BLaER1 treated with 17β-estradiol and CSF1 and Interleukin-3, amounts not matched to agents 10 nM and 100 nM (cell line): Measurements from ENCODE around the gene ZSCAN18.

Experiments
- H3K27ac ChIP-seq, 11 experiments: shearing (Covaris generic); formaldehyde crosslinking; 2 replicates each; pipeline ENCODE4 v1.8.1; 2022
- H3K27me3 ChIP-seq, 11 experiments: shearing (Covaris generic); formaldehyde crosslinking; 2 replicates each; pipeline ENCODE4 v1.8.1; 2022
- H3K36me3 ChIP-seq, 11 experiments: shearing (Covaris generic); formaldehyde crosslinking; 2 replicates each; pipeline ENCODE4 v1.8.1; 2022
- H3K4me1 ChIP-seq, 10 experiments: shearing (Covaris generic); formaldehyde crosslinking; 2 replicates each; pipeline ENCODE4 v1.8.1; 2022
- H3K4me2 ChIP-seq, 11 experiments: shearing (Covaris generic); formaldehyde crosslinking; 2 replicates each; pipeline ENCODE4 v1.8.1; 2022
- H3K4me3 ChIP-seq, 10 experiments: shearing (Covaris generic); formaldehyde crosslinking; 2 replicates each; pipeline ENCODE4 v1.8.1; 2022
- H3K9ac ChIP-seq, 11 experiments: shearing (Covaris generic); formaldehyde crosslinking; 2 replicates each; pipeline ENCODE4 v1.8.1; 2022
- H3K9me3 ChIP-seq, 11 experiments: shearing (Covaris generic); formaldehyde crosslinking; replicated peaks in 1 of 11; 2 replicates each; pipeline ENCODE4 v1.8.1; 2022
- H4K20me1 ChIP-seq, 11 experiments: shearing (Covaris generic); formaldehyde crosslinking; 2 replicates each; pipeline ENCODE4 v1.8.1; 2022
- Cebpa-rat ChIP-seq, 11 experiments: shearing (Covaris generic); IDR thresholded peaks; 2 replicates each; pipeline ENCODE4 v1.8.1; 2022

Gene ZSCAN18

DNA sequence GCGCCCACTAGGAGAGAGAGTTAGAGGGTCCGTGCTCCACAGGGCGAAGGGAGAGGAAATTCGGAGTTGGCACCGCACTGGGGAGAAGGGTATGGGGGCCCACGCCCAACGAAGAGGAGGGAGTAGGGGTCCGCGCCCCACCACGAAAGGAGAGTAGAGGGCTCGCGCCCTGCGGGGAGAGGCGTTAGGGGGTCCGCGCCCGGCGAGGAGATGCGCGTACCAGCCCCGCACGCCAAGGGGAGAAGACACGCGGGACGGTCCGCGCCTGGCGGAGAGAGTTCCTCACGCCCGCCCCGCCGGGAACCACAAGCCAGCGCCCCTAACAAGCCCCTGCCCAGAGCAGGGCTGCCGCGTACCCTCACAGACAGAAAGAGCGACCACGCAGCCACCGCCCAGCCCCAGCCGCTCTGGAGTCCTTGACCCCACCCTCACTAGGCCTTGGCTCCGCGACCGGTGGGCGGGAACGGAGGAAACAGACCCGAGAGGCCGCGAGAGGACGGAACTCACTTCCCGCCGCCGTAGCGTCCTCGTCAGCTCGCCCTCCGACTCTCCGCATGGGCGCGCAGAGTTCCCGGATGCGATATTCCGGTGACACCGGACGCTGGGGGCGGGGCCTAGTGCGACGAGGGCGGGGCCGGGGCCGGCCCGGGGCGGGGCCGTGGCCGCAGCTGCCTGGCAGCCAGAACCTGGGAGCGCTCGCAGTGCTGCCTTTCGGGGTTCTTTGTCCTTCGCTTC, 20.0 kb upstream of the ZSCAN18 start:
- TF ChIP-seq Cebpa-rat (IDR thresholded peaks at IDR 0.05), result no peak
- Histone ChIP-seq H4K20me1 (no peaks in the 10 kb centered on the region), H3K4me3 (peak overlapping the region in 1 of 10 experiments; percentile 35; a peak in 1 of 20 replicates), H3K36me3 (peaks cover 0 to 5% (median 0%) of the 10 kb centered on the region in 11 experiments; a peak in 1 of 22 replicates), H3K4me2 (no peak overlapping the region), H3K27ac (no peak overlapping the region), H3K4me1 (no peaks in the 10 kb centered on the region), H3K9me3 (peaks cover 96 to 100% (median 98%) of the 10 kb centered on the region in 11 experiments), H3K27me3 (no peaks in the 10 kb centered on the region), H3K9ac (no peak overlapping the region)

DNA sequence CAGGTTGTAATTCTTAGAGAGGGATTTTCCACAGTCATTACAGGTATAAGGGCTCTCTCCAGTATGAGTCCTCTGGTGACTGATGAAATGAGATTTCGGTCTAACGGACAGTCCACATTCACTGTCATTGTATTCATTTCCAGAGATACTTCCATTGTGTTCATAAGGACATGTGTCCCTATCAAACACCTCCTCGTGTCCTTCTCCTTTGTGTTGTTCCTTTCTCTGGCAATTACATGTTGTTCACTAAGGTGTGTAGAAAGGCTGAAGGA, 10.5 kb upstream of the ZSCAN18 start:
- Histone ChIP-seq H3K9me3 (peaks cover 97 to 99% (median 98%) of the 10 kb centered on the region in 11 experiments), H3K36me3 (peaks cover 0 to 3% (median 0%) of the 10 kb centered on the region in 11 experiments; a peak in 1 of 22 replicates), H3K4me3 (peak overlapping the region in 2 of 10 experiments; percentile 6 to 23; a peak in 2 of 20 replicates), H3K4me2 (no peak overlapping the region), H3K4me1 (no peaks in the 10 kb centered on the region), H3K27ac (no peak overlapping the region), H3K9ac (no peak overlapping the region), H4K20me1 (no peaks in the 10 kb centered on the region), H3K27me3 (no peaks in the 10 kb centered on the region)
- TF ChIP-seq Cebpa-rat (IDR thresholded peaks at IDR 0.05), result no peak

DNA sequence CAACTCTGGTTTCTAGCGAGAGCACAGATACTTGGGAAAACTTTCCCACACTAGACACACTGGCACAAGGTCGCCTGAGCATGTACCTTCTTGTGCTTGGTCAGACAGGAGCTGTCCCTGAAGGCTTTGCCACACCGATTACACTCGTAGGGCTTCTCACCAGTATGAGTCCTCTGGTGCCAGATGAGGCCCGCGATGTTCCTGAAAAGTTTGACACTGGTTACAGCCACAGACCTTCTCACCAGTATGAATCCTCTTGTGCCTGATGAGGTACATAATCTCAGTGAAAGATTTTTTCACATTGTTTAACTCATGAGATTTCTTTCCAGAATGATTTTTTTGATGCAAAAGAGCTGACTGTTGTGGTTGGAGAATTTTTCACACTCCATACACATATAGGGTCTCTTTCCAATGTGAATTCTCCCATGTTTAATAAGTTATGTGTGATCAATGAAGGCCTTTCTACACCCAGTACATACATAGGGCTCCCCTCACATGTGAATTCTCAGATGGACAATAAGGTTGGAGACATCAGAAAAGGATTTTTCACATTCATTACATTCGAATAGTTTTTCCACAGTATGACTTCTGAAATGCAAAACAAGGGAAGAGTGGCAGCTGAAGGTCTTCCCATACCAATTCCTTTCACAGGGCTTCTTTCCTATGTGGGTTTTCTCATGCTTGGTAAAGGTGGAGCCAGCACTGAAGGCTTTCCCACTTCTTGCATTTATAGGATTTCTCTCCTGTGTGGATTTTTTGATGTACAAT, 9.9 kb upstream of the ZSCAN18 start:
- no peak overlapping the region for H3K9ac ChIP-seq
- no peaks in the 10 kb centered on the region for H3K27me3 ChIP-seq
- H3K9me3 ChIP-seq, result peaks cover 97 to 99% (median 98%) of the 10 kb centered on the region in 11 experiments
- peaks cover 0 to 3% (median 0%) of the 10 kb centered on the region in 11 experiments; a peak in 1 of 22 replicates for H3K36me3 ChIP-seq
- peak overlapping the region in 4 of 10 experiments; percentile 6 to 23 (median 20); a peak in 4 of 20 replicates for H3K4me3 ChIP-seq
- no peaks in the 10 kb centered on the region for H4K20me1 ChIP-seq
- no peak overlapping the region for H3K4me2 ChIP-seq
- H3K27ac ChIP-seq, result no peak overlapping the region
- H3K4me1 ChIP-seq, result no peaks in the 10 kb centered on the region
- TF ChIP-seq Cebpa-rat (IDR thresholded peaks at IDR 0.05), result no peak

DNA sequence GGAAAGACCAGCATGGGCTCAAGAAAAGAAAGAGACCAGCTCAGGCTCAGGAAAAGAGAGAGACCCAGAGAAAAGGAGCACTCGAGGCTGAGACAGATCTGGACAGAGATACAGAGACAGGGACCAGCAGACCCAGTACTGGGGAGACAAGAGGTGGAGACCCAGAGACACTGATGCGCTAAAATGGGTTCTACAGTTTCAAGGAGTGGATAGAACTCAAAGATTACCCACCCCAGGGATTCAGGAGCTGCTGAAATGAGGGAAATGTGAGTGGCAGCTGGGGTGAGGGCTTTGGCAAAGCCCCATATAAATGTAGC, 609 bp upstream of the ZSCAN18 start:
- Histone ChIP-seq H4K20me1 (no peaks in the 10 kb centered on the region), H3K9ac (peak overlapping the region; percentile 83 to 100 (median 90)), H3K27me3 (no peaks in the 10 kb centered on the region), H3K4me3 (peak overlapping the region; percentile 86 to 98 (median 95)), H3K4me1 (peaks cover 6 to 13% (median 12%) of the 10 kb centered on the region in 10 experiments; a peak in 19 of 20 replicates), H3K4me2 (peak overlapping the region; percentile 73 to 93 (median 80)), H3K36me3 (peaks cover 9 to 31% (median 25%) of the 10 kb centered on the region in 11 experiments; a peak in 20 of 22 replicates), H3K9me3 (peaks cover 72 to 92% (median 82%) of the 10 kb centered on the region in 11 experiments), H3K27ac (peak overlapping the region; percentile 39 to 100 (median 84); a peak in 19 of 22 replicates)
- no peak for TF ChIP-seq Cebpa-rat (IDR thresholded peaks at IDR 0.05)

DNA sequence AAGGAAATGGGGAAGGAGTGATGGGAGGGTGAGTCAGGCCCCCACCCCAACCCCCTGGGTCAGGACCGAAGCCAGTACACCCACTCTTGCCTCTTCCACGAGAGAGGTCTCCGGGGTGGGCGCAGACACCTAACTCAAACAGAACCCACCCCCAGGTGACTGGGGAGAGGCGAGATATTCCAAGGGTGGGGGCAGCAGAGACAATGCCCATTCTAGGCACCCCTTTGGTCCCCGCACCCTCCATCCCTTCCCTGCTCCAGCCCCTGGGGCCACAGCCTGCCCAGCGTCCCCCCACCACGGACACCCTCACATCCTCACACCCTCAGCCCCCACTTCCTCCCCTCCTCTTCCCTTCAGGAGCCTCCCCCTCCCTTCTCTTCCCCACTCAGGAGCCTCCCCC, 682 bp downstream of the ZSCAN18 start:
- H3K4me3 ChIP-seq, result peak overlapping the region; percentile 86 to 98 (median 95)
- peak overlapping the region in 10 of 11 experiments; percentile 26 to 100 (median 86); a peak in 15 of 22 replicates for H3K9ac ChIP-seq
- no peak for TF ChIP-seq Cebpa-rat (IDR thresholded peaks at IDR 0.05)
- peaks cover 63 to 92% (median 81%) of the 10 kb centered on the region in 11 experiments for H3K9me3 ChIP-seq
- no peaks in the 10 kb centered on the region for H4K20me1 ChIP-seq
- peak overlapping the region in 9 of 11 experiments; percentile 34 to 100 (median 84); a peak in 12 of 22 replicates for H3K27ac ChIP-seq
- peaks cover 6 to 13% (median 12%) of the 10 kb centered on the region in 10 experiments; a peak in 19 of 20 replicates for H3K4me1 ChIP-seq
- peaks cover 11 to 43% (median 36%) of the 10 kb centered on the region in 11 experiments; a peak in 21 of 22 replicates for H3K36me3 ChIP-seq
- H3K27me3 ChIP-seq, result no peaks in the 10 kb centered on the region
- peak overlapping the region; percentile 74 to 96 (median 81) for H3K4me2 ChIP-seq

DNA sequence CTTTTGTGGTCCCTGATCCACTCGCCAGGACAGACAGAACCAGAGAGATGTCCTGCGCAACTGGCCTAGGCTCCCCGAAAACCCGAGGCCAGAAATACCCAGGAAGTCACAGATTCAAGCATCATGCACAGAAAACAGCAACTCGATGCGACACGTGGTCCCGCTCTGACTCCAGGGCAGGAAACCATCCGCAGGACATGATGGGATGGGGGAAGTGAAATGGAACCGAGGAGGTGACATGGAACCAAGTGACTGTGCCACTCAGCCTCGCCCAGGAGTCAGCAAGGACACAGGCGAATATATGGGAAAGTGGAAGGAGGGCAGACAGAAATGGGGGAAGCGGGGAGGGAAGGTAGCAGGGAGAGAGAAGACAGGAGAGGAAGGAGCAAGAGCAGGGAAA, 1.1 kb downstream of the ZSCAN18 start:
- Histone ChIP-seq H3K4me3 (peak overlapping the region; percentile 86 to 98 (median 95); a peak in 19 of 20 replicates), H3K9ac (peak overlapping the region in 4 of 11 experiments; percentile 61 to 100 (median 79); a peak in 6 of 22 replicates), H3K4me2 (peak overlapping the region; percentile 74 to 96 (median 81))

DNA sequence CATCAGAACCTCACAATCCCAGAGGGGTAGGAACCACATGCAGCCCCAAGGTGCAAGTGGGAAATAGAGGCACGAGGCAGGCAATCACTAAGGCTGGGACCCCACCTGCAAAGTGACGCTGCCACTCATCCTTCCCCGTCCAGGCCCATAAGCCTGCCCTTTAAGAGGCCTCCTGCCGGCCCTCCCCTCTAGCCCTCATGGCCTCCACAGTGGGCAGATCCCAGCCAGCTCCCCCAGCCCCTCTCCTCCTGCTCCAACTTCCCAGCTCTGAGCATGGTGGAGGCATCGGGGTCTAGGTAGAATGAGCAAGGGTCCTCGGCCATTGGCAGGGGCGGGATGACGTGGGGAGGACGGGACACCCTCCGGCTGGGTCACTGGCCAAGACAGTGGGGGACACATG, 2.7 kb downstream of the ZSCAN18 start:
- Histone ChIP-seq H3K27me3 (no peaks in the 10 kb centered on the region), H3K4me2 (no peak overlapping the region), H3K9ac (no peak overlapping the region), H3K4me3 (peak overlapping the region in 1 of 10 experiments; percentile 14; a peak in 1 of 20 replicates), H3K9me3 (peaks cover 59 to 92% (median 80%) of the 10 kb centered on the region in 11 experiments), H3K4me1 (peaks cover 6 to 13% (median 12%) of the 10 kb centered on the region in 10 experiments; a peak in 19 of 20 replicates), H3K27ac (no peak overlapping the region), H4K20me1 (no peaks in the 10 kb centered on the region), H3K36me3 (peaks cover 24 to 63% (median 49%) of the 10 kb centered on the region in 11 experiments)
- no peak for TF ChIP-seq Cebpa-rat (IDR thresholded peaks at IDR 0.05)

More for the DNA sequence above, 1.1 kb downstream of the ZSCAN18 start:
- H3K27me3 ChIP-seq, result no peaks in the 10 kb centered on the region
- TF ChIP-seq Cebpa-rat (IDR thresholded peaks at IDR 0.05), result no peak
- peaks cover 6 to 13% (median 12%) of the 10 kb centered on the region in 10 experiments; a peak in 19 of 20 replicates for H3K4me1 ChIP-seq
- peaks cover 15 to 48% (median 41%) of the 10 kb centered on the region in 11 experiments for H3K36me3 ChIP-seq
- H4K20me1 ChIP-seq, result no peaks in the 10 kb centered on the region
- peaks cover 60 to 92% (median 81%) of the 10 kb centered on the region in 11 experiments for H3K9me3 ChIP-seq
- H3K27ac ChIP-seq, result peak overlapping the region in 6 of 11 experiments; percentile 41 to 100 (median 72); a peak in 8 of 22 replicates

DNA sequence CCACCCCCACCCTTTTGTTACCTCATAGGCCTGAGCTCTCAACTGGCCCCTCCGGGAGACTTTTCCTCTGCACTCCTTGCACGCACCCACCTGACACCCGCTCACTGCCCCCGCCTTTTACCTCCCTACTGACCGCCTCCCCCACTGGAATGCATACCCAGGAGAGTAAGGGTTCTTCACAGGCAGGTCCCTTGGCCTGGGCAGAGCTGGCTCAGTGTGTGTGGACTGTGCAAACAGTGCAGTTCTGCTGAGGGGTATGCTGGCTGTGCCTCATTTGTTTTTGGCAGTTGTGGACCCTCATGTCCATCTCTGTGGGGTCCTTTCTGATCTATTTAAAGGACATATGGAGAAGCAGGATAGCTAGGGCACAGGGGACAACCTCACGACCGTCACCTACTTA, 5.0 kb downstream of the ZSCAN18 start:
- H3K27ac ChIP-seq, result no peak overlapping the region
- no peaks in the 10 kb centered on the region for H3K27me3 ChIP-seq
- TF ChIP-seq Cebpa-rat (IDR thresholded peaks at IDR 0.05), result no peak

More for the DNA sequence above, 5.0 kb downstream of the ZSCAN18 start:
- H3K4me3 ChIP-seq, result no peak overlapping the region
- H3K9ac ChIP-seq, result no peak overlapping the region
- H3K36me3 ChIP-seq, result peaks cover 41 to 82% (median 68%) of the 10 kb centered on the region in 11 experiments
- no peak overlapping the region for H3K4me2 ChIP-seq
- peaks cover 68 to 94% (median 88%) of the 10 kb centered on the region in 11 experiments for H3K9me3 ChIP-seq
- H3K4me1 ChIP-seq, result peaks cover 6 to 9% (median 7%) of the 10 kb centered on the region in 10 experiments; a peak in 18 of 20 replicates
- H4K20me1 ChIP-seq, result no peaks in the 10 kb centered on the region
